Measurements from ENCODE around the gene ATP8A1.

The ATP8A1 gene

DNA sequence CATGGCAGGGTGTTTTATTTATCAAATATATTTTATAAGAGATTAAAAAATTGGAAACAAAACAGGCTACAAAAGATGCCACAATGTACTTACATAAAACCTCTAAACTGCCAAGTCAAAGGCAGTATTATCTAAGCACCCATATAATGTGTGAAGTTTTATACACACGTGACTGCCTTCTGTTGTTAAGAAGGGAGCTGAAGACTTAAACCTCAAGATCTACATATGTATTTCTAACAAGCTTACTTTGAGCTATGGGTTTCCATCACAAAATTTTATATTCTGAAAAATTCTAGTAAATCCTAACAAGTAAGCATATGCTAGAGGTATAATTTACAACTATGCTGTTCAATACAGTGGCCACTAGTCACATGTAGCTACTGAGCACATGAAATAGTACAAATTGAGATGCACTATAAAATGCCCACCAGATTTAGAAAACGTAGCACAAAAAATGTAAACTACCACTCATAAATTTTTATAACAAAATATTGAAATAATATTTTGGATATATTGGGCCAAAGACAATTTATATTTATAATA is 9.8 kb downstream of the ATP8A1 start:
- DNase-seq, result no peak

GRCh38 chr4:42646013-42646784 is 10.7 kb downstream of the ATP8A1 start:
- no peak for DNase-seq

DNA sequence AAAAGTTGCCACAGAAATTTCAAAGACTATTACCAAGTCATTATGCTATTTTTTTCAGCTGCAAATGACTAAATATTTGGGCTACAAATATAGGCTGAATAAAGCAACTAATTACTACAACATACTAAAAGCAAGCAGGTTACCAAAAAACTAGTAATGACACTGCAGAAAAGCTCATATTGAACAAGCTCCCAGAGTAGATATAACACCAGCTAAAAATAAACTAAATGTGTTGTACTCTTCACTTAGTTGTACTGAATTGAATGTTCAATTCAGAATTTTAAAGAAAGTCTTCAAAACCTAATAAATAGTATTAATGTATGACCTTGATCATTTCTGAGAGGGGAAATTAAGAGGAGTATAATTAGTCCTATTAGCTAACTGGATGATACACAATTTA is 12.0 kb downstream of the ATP8A1 start:
- no peak for DNase-seq

- no peak for DNase-seq
These were observed 13.2 kb downstream of the ATP8A1 start for GRCh38 chr4:42643685-42644084.

DNA sequence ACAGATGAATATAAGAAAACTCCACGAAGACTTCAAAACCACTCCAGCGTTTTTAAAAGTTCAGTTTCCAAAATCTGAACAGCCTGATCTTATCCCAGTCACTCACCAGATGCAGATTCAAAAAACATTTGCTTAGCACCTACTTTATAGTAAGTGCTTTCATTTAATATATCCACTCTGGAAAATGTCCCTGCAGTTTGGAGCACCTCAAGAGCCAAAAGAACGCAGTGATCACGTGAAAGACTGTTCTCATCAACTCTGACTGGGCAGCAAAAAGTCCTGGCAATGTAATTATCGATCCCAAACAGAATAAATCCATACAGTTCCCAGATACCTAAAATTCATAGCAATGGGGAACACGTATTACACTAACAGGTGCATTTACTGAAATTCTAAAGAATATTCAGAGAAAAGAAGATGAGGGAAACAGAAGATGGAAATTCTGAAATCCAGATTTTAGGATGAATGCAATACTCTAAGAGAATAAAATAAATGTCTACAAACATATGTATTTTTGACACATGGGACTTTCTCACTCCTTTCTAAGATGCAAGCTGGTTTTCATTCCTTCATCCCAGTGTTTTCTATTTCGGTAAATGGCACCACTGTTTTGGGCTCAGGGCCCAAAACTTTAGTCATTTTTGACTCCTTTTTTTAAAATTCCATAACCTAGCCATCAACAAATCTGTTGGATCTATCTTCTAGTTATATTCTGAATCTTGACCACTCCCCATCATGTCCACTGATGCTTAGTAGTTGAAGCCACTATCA is 13.9 kb downstream of the ATP8A1 start:
- no peak for DNase-seq

DNA sequence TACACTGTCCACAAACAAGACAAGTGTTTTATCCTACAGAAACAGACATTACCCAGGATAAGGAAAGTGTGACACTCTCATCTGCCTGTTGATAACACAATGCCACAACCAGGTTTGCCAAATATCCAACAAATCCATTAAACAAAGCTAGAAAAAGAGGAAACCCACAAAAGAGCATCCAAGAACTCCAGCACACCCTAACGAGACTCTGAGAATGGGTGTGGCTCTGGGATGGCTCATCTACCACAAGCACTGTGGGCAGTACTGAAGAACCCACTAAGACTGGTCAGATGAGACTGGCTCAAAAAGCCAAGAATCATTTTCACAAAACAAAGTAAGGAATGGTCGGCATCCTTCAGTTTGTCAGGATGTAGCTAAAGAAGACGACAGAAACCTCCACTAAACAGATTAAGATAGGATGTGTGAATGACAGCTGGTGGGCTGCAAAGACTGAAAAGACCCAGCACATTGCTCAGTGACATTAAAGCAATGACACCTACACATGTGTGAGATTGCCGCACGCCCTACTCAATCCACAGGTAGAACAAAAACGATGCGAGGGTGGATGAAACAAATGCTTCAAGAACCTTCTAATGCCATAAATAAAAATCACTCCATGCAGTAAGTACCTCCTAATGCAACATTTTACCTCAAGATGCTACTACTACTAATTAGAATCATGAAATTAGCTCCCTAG is 14.7 kb downstream of the ATP8A1 start:
- DNase-seq, result peak in 1 of 2 donors; percentile 26

GRCh38 chr4:42641656-42642055 is 15.2 kb downstream of the ATP8A1 start:
- DNase-seq, result no peak

DNA sequence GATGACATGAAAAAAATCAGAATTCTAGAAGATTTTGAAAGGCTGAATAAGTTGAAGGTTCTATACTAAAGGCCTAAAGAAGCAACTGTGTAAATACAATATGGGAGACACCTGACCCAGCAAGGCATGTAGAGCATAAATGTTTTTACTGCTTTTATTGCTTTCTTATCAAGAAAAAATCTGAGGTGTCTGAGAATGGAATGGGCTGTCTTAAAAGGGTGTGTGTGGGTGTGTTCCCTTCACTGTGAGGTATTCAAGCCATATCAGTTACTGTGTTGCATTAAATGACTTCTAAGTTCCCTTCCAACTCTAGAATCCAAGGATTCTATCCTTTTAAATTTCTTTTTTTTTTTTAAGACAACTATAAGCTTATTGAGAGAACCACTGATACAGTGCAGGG is 15.7 kb downstream of the ATP8A1 start:
- no peak for DNase-seq

DNA sequence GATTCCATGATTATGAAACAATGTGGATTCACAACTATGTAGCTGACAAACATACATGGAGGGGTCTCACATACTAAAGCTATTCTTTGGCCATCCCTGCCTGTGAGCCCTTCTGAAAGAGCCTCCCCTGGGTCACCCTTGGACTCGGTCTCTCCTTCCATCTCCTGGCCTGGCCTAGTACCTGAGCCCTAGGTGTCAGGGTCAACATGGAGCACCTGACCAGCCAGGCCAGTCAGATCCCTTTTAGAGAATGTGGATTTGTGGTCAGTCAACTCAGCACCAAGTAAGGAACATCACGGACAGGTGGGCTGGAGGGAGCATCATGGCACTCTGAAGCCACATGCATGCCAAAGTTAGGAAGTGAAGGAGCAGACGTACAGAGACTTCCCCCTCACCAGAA is 16.3 kb downstream of the ATP8A1 start:
- no peak for DNase-seq

DNA sequence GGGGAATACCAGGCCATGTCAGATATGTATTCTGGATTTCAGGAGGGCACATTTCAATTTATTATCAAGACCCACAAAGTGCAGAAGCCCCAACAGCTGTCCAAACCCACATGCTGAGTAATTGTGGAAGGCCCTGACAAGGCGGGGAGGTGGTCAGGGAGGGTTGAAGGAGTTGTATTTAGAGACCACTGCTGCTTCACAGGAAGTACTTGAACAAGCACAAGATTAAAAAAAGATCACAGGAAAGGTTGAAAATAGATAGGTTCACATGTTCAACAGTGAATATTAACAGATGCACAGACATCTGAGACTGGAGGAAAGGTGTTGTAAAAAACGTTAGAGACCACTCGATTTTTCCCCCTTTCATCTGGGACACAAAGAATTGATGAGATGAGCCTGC is 17.9 kb downstream of the ATP8A1 start:
- no peak for DNase-seq

DNA sequence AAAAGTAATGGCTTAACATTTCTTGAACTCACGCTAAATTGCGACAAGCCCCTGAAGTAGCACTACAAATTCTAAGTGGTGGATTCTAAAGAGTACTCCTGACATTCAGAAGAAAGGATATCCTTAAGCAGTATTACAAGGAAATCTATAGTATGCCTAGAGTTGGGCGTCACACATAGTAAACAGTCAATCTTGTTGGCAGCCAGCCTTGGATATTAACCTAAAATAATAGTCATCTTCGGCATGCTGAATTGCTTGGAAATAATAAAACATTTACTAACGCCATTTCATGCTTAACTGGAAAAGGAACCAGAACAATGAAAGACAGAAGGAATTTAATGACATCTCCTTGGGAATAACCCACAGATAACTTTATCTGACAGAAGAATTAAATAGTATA is 18.6 kb downstream of the ATP8A1 start:
- DNase-seq, result no peak

DNA sequence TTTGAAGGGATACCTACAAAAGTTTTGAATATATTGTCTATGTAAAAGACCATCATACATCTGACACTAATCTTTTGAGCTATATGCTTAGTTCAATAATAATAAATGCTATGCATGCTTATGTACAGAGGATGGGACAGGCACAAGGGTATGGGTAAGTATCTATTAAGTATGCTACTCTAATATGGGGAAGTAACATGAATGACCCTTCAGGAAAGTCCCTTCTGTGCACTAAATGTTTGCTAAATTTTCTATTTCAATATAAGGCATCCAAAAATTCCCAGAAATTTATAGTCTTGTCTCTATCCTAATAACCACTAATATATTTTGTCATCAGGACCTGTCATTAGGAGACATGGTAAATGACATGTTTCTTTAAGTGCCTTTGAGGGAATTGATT is 19.0 kb downstream of the ATP8A1 start:
- DNase-seq, result no peak

GRCh38 chr4:42637104-42637503 is 19.8 kb downstream of the ATP8A1 start:
- no peak for DNase-seq

DNA sequence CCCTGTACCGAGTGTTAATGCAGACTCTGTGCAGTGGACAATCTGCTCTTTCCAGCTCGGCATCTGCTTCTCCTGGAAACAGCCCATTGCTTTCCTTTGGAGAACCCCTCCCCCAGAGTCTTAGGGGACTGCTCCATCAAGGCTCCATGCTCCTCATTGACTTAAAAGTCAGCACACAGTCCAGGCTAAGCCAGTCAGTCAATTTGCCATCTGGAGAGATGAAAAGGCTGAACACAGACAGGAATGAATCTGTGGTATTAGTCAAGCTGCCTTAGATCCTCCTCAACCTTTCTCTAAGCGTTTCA is 20.3 kb downstream of the ATP8A1 start:
- no peak for DNase-seq

DNA sequence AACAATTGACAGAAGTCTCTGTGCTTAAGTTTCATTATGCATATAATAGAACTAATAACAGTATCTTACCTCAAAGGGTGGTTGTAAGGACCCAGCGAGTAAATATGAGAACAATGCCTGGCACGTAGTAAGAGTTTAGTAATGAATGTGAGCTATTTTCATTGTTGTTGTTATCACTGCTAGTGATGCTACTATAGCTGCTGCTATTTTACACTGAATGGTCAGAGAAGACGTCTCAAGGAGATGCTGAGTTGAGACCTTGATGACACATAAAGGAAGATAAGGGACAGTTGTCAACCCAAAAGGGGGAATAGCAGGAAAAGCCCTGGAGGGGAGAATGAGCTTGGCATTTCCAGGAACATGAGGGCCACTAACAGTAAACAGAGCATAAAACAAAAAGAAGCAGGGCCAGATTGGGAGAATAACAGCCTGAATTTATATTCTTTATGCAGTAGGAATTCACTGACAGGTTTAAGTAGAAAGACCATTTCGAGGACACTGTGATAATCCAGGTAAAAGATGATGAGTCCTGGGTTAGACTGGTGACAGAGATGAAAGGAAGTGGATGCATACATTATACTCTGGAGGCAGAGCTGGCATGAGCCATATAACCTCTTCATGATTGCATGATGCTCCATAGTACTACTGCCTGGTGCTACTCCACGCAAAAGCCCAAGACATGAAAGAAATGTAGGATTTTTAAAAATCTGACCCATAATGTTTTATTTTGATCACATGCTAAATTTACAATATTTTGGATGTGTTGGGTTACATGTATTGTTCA is 23.1 kb downstream of the ATP8A1 start:
- no peak for DNase-seq

GRCh38 chr4:42632653-42633382 is 24.1 kb downstream of the ATP8A1 start:
- DNase-seq, result no peak

DNA sequence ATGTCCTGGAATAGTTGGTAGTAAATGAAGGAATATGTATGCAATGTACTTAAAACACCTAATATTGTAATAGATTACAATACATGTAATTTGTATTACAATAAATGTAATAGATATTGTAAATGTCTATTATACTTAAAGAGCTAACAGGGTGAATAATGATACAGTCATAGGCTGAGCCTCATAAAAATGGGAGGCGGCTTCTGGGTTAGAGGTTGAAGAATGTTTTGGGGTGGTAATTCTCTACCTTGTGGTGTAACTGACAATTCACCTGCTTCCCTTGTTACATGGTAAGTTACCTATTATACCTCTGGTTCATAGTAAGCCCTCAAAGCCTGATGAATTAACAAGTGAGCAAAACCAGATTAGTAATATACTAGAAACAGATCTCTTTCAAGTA is 26.0 kb downstream of the ATP8A1 start:
- no peak for DNase-seq

GRCh38 chr4:42628740-42629139 is 28.2 kb downstream of the ATP8A1 start:
- DNase-seq, result no peak

DNA sequence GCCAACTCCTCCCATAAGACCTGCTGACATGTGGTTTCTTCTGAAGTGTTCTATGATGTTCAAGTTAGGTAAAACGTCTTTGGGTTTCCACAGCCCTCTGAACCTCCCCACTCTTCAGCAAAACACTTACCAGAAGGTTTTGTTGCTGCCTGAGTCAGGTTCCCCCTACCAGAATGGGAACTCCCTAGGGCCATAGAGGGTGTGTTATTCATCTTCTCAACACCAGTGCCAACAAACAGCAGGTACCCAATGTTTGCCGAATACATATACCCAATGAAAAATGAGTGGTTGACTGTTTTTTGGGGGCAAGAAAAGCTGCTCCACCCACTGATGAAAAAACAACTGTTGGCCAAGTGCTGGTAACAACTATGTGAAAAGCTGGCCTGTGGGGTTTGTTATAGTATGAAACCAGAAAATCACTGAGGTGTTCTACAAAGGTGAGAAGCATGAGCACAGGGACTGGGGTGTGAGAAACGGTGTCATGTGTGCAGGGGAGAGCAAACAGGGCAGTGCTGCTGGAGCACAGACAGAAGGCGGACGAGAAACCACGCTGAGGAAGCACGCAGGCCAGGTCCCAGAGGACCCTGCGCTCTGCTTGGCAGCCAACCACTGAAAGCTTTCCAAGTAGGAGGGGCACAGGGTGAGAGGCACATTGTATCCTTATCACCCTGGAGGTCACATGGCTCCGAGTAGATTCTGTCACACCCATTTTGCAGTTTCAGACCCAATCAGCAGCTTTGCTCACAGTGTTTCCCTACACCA is 28.8 kb downstream of the ATP8A1 start:
- no peak for DNase-seq

DNA sequence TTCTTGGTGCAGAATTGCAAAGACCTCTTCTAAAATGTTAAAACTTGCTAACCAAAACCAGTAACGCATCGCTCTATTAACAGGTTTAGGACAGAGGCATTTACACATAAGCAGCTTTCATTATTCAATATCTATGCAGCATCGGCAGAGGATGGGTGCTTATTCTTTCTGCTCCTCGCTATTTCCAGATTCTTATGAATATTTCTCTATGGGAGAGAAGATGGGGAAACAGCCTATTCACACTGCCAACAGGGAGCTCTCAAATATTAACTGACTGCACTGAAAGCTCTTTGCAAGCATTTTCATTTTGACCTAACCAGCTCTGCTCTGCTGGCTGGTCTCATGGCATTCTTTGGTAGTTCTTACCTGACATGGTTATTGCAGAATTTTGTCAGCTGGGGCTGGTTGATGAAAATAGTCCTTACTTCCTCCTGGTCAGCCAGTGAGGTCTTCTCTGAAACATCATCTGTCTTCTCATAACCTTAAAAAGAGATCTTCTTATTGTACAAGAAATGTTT is 30.2 kb downstream of the ATP8A1 start:
- no peak for DNase-seq

DNA sequence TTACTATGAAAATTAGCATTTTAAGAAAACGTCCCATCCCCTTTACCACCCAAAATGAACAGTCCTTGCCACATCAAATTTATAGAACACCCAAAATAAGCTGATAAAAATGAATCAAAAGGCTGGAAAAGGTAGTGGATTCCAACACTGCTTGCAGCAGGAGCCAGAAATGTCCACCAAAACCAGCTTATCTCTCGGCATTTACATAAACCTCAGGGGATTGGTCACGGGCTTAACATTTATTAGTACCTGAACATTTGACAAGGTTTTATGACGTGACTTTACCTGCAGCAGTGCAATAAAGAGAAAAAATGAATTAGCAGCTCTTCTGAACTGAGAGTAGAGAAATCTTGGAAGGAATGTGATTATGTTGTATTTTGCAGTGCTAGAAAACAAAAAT is 31.6 kb downstream of the ATP8A1 start:
- no peak for DNase-seq
